ENCODE data around the gene HRAS. TPM values are rescaled to one million over a fixed set of nuclear protein-coding genes. Genes with fewer than 3 reads are reported as not detected.

HRAS gene
- total and polyA plus RNA-seq, 2 of the 13 experiments (the other 11 are each of a cell fraction or from before 2014, with no cell fraction given) = 32.9 to 50.0 TPM

GRCh38 chr11:535519-536454 is at the start of gene HRAS (continued):
- TF ChIP-seq NCOA1 (CRISPR knock-in tag; IDR thresholded peaks at IDR 0.05) (no peak), NCOR1 (IDR thresholded peaks at IDR 0.05; ENCODE audit: borderline replicate concordance, low read length) (no peak), HNRNPK (IDR thresholded peaks at IDR 0.05; ENCODE audit: low read depth, low read length, poor library complexity, severe bottlenecking) (peak; percentile 58), RBAK (CRISPR knock-in tag; IDR thresholded peaks at IDR 0.05) (no peak), RAD51 (IDR thresholded peaks at IDR 0.05; ENCODE audit: borderline replicate concordance) (no peak), CCAR2 (optimal IDR thresholded peaks at IDR 0.05; ENCODE audit: low read depth, low read length) (no peak), TRIM22 (IDR thresholded peaks at IDR 0.05) (no peak), AKAP8 (CRISPR knock-in tag; IDR thresholded peaks at IDR 0.05) (0 out of 2 replicates have a peak, but pooled peaks have one; percentile 35), ZBTB7A (CRISPR knock-in tag; IDR thresholded peaks at IDR 0.05) (0 out of 2 replicates have a peak, but pooled peaks have one; percentile 30), JUN (CRISPR knock-in tag; IDR thresholded peaks at IDR 0.05) (no peak), SMARCE1 (IDR thresholded peaks at IDR 0.05; ENCODE audit: borderline replicate concordance) (no peak), ATF5 (CRISPR knock-in tag; IDR thresholded peaks at IDR 0.05; ENCODE audit: low read depth) (no peak), NFKBIZ (CRISPR knock-in tag; IDR thresholded peaks at IDR 0.05) (no peak), ZNF724P (CRISPR knock-in tag; IDR thresholded peaks at IDR 0.05; ENCODE audit: borderline replicate concordance) (no peak), GLI4 (CRISPR knock-in tag; IDR thresholded peaks at IDR 0.05; ENCODE audit: borderline replicate concordance) (no peak), U2AF2 (IDR thresholded peaks at IDR 0.05; ENCODE audit: low read depth, low read length) (no peak), ZNF567 (CRISPR knock-in tag; IDR thresholded peaks at IDR 0.05; ENCODE audit: borderline replicate concordance) (0 out of 2 replicates have a peak, but pooled peaks have one; percentile 42)
- TF ChIP-seq, protein P1, sequence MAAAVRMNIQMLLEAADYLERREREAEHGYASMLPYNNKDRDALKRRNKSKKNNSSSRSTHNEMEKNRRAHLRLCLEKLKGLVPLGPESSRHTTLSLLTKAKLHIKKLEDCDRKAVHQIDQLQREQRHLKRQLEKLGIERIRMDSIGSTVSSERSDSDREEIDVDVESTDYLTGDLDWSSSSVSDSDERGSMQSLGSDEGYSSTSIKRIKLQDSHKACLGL (CRISPR knock-in tag; IDR thresholded peaks at IDR 0.05) = no peak
- TF ChIP-seq, protein P2, sequence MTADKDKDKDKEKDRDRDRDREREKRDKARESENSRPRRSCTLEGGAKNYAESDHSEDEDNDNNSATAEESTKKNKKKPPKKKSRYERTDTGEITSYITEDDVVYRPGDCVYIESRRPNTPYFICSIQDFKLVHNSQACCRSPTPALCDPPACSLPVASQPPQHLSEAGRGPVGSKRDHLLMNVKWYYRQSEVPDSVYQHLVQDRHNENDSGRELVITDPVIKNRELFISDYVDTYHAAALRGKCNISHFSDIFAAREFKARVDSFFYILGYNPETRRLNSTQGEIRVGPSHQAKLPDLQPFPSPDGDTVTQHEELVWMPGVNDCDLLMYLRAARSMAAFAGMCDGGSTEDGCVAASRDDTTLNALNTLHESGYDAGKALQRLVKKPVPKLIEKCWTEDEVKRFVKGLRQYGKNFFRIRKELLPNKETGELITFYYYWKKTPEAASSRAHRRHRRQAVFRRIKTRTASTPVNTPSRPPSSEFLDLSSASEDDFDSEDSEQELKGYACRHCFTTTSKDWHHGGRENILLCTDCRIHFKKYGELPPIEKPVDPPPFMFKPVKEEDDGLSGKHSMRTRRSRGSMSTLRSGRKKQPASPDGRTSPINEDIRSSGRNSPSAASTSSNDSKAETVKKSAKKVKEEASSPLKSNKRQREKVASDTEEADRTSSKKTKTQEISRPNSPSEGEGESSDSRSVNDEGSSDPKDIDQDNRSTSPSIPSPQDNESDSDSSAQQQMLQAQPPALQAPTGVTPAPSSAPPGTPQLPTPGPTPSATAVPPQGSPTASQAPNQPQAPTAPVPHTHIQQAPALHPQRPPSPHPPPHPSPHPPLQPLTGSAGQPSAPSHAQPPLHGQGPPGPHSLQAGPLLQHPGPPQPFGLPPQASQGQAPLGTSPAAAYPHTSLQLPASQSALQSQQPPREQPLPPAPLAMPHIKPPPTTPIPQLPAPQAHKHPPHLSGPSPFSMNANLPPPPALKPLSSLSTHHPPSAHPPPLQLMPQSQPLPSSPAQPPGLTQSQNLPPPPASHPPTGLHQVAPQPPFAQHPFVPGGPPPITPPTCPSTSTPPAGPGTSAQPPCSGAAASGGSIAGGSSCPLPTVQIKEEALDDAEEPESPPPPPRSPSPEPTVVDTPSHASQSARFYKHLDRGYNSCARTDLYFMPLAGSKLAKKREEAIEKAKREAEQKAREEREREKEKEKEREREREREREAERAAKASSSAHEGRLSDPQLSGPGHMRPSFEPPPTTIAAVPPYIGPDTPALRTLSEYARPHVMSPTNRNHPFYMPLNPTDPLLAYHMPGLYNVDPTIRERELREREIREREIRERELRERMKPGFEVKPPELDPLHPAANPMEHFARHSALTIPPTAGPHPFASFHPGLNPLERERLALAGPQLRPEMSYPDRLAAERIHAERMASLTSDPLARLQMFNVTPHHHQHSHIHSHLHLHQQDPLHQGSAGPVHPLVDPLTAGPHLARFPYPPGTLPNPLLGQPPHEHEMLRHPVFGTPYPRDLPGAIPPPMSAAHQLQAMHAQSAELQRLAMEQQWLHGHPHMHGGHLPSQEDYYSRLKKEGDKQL (CRISPR knock-in tag; IDR thresholded peaks at IDR 0.05; ENCODE audit: low read depth) = no peak
- TF ChIP-seq, protein P3, sequence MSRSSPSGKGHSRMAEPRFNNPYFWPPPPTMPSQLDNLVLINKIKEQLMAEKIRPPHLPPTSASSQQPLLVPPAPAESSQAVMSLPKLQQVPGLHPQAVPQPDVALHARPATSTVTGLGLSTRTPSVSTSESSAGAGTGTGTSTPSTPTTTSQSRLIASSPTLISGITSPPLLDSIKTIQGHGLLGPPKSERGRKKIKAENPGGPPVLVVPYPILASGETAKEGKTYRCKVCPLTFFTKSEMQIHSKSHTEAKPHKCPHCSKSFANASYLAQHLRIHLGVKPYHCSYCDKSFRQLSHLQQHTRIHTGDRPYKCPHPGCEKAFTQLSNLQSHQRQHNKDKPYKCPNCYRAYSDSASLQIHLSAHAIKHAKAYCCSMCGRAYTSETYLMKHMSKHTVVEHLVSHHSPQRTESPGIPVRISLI (CRISPR knock-in tag; IDR thresholded peaks at IDR 0.05; ENCODE audit: borderline replicate concordance) = no peak
